Suprapubic skin (tissue), 4 donors: ENCODE measurements around the gene DCLRE1B. TPM values are rescaled to one million over a fixed set of nuclear protein-coding genes. Genes with fewer than 3 reads are reported as not detected.
A peak's percentile ranks its signal among the peaks of the same experiment; 100 is the strongest.

Experiments used
- DNase-seq, 2 donors: peaks; one replicate each; pipeline ENCODE4 v3.0.0-alpha.2; 2019; ENCODE audit warnings: low spot score in 2 of 2
- H3K27ac ChIP-seq: fragments of 200-600 bp; sonication (generic); one replicate; pipeline ENCODE4 v1.5.1; 2019
- H3K27me3 ChIP-seq: fragments of 200-600 bp; sonication (generic); one replicate; pipeline ENCODE4 v1.5.1; 2019
- H3K36me3 ChIP-seq: fragments of 200-600 bp; sonication (generic); one replicate; pipeline ENCODE4 v1.5.1; 2019
- H3K4me1 ChIP-seq: fragments of 200-600 bp; sonication (generic); one replicate; pipeline ENCODE4 v1.5.1; 2019
- H3K4me3 ChIP-seq: fragments of 200-600 bp; sonication (generic); one replicate; pipeline ENCODE4 v1.5.1; 2019; ENCODE audit warnings: mild to moderate bottlenecking
- H3K9me3 ChIP-seq: fragments of 200-600 bp; sonication (generic); one replicate; pipeline ENCODE4 v1.5.1; 2019
- CTCF ChIP-seq, 2 donors: fragments of 200-600 bp in 1 of 2; fragments of 450-650 bp in 1 of 2; sonication (generic) in 1 of 2; IDR thresholded peaks; one replicate each; pipeline ENCODE4 v1.5.1; 2016 to 2019; ENCODE audit warnings: antibody characterized with exemption in 2 of 2, mild to moderate bottlenecking in 1 of 2, moderate library complexity in 1 of 2
- EP300 ChIP-seq: sonication (generic); formaldehyde crosslinking; IDR thresholded peaks from one replicate; pipeline ENCODE4 v1.6.1; 2017; ENCODE audit warnings: antibody characterized with exemption
- POLR2A ChIP-seq, 2 donors: fragments of 450-650 bp; IDR thresholded peaks; one replicate each; pipeline ENCODE4 v1.6.1; 2017; ENCODE audit warnings: antibody characterized with exemption in 2 of 2, mild to moderate bottlenecking in 2 of 2, moderate library complexity in 2 of 2
- POLR2AphosphoS5 ChIP-seq, 3 donors: sonication (generic); formaldehyde crosslinking; IDR thresholded peaks; one replicate each; pipeline ENCODE4 v1.6.1; 2017; ENCODE audit warnings: antibody characterized with exemption in 3 of 3
- WGBS: methylation state at CpG from one replicate; pipeline ENCODE4 v1.1.5; 2018; 5-methylcytosine and 5-hydroxymethylcytosine counted together
- total RNA-seq, 4 donors: library from RNA; depleted of rRNA; stranded (reverse); fragments of >200 nt; gene quantifications; one replicate each; pipeline ENCODE4 v1.1.0, GENCODE V29; 2016

The DCLRE1B gene
- total RNA-seq, 4 donors from 2014 or later: 4.3 to 8.9 (median 6.3) TPM

GRCh38 chr1:113928941-113929749, 24.0 kb downstream of the DCLRE1B start, which contains the start of gene HIPK1:
HIPK1 (plus strand) TSS chr1:113929324.
- WGBS: 0% methylated on average over 12 of the region's 61 CpGs
- TF ChIP-seq POLR2AphosphoS5 (IDR thresholded peaks at IDR 0.05): peak in 2 of 3 donors; percentile 84 to 92
- no peak for TF ChIP-seq EP300
- TF ChIP-seq POLR2A (IDR thresholded peaks at IDR 0.05): peak; percentile 15 to 60
- H3K4me3 ChIP-seq: peak within 1 kb of the TSS; percentile 96
- H3K27ac ChIP-seq: peak within 1 kb of the TSS; percentile 96
- peak; percentile 95 for DNase-seq
- peaks cover 46% of the 10 kb centered on the region for H3K4me1 ChIP-seq
- H3K27me3 ChIP-seq: no peaks in the 10 kb centered on the region
- H3K36me3 ChIP-seq: no peaks in the 10 kb centered on the region
- no peaks in the 10 kb centered on the region for H3K9me3 ChIP-seq

GRCh38 chr1:113929750-113930498, 24.8 kb downstream of the DCLRE1B start:
- H3K27me3 ChIP-seq: no peaks in the 10 kb centered on the region
- peak overlapping the region; percentile 96 for H3K4me3 ChIP-seq
- H3K9me3 ChIP-seq: no peaks in the 10 kb centered on the region
- TF ChIP-seq POLR2AphosphoS5 (IDR thresholded peaks at IDR 0.05) (no peak), EP300 (no peak), CTCF (IDR thresholded peaks at IDR 0.05) (no peak), POLR2A (IDR thresholded peaks at IDR 0.05) (peak; percentile 8 to 37)
- WGBS: 0% methylated on average over 8 of the region's 64 CpGs
- peaks cover 46% of the 10 kb centered on the region for H3K4me1 ChIP-seq
- DNase-seq: peak; percentile 82 to 84
- H3K36me3 ChIP-seq: no peaks in the 10 kb centered on the region
- H3K27ac ChIP-seq: peak overlapping the region; percentile 96

GRCh38 chr1:113930499-113931161, 25.5 kb downstream of the DCLRE1B start:
- peak overlapping the region; percentile 96 for H3K27ac ChIP-seq
- peak overlapping the region; percentile 96 for H3K4me3 ChIP-seq
- H3K4me1 ChIP-seq: peaks cover 48% of the 10 kb centered on the region
- no peaks in the 10 kb centered on the region for H3K27me3 ChIP-seq
- WGBS: 2% methylated on average over 8 of the region's 8 CpGs
- no peaks in the 10 kb centered on the region for H3K9me3 ChIP-seq
- TF ChIP-seq POLR2A (IDR thresholded peaks at IDR 0.05): no peak
- no peak for TF ChIP-seq POLR2AphosphoS5 (IDR thresholded peaks at IDR 0.05)
- no peak for TF ChIP-seq CTCF (IDR thresholded peaks at IDR 0.05)
- no peak for TF ChIP-seq EP300
- DNase-seq: no peak
- H3K36me3 ChIP-seq: no peaks in the 10 kb centered on the region

- Histone ChIP-seq H3K9me3 (no peaks in the 10 kb centered on the region), H3K27ac (peak overlapping the region; percentile 10), H3K4me1 (peaks cover 53% of the 10 kb centered on the region), H3K36me3 (no peaks in the 10 kb centered on the region), H3K4me3 (peak overlapping the region; percentile 96), H3K27me3 (no peaks in the 10 kb centered on the region)
- TF ChIP-seq POLR2A (IDR thresholded peaks at IDR 0.05): no peak
- TF ChIP-seq CTCF (IDR thresholded peaks at IDR 0.05): no peak
- TF ChIP-seq EP300: no peak
- no peak for TF ChIP-seq POLR2AphosphoS5 (IDR thresholded peaks at IDR 0.05)
- no peak for DNase-seq
- 21% methylated on average over 3 of the region's 3 CpGs for WGBS
Observed at GRCh38 chr1:113931451-113931851, 26.3 kb downstream of the DCLRE1B start.

- Histone ChIP-seq H3K4me3 (no peak overlapping the region), H3K27me3 (no peaks in the 10 kb centered on the region), H3K36me3 (no peaks in the 10 kb centered on the region), H3K4me1 (peaks cover 57% of the 10 kb centered on the region), H3K9me3 (no peaks in the 10 kb centered on the region), H3K27ac (no peak overlapping the region)
- DNase-seq: no peak
- no peak for TF ChIP-seq POLR2A (IDR thresholded peaks at IDR 0.05)
Observed at GRCh38 chr1:113934006-113934405, 28.9 kb downstream of the DCLRE1B start.
